ENCODE data around the gene TCF3.

DNA sequence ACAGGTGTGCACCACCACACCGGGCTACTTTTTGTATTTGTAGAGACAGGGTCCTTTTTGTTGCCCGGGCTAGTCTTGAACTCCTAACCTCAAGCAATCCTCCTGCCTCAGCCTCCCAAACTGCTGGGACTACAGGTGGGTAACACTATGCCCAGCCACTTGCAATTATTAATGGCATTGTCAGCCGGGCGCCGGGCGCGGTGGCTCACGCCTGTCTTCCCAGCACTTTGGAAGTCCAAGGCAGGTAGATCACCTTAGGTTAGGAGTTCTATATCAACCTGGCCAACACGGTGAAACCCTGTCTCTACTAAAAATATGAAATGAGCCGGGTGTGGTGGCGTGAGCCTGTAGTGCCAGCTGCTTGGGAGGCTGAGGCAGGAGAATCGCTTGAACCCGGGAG, 81.6 kb downstream of the TCF3 start:
- TF ChIP-seq, protein P1, sequence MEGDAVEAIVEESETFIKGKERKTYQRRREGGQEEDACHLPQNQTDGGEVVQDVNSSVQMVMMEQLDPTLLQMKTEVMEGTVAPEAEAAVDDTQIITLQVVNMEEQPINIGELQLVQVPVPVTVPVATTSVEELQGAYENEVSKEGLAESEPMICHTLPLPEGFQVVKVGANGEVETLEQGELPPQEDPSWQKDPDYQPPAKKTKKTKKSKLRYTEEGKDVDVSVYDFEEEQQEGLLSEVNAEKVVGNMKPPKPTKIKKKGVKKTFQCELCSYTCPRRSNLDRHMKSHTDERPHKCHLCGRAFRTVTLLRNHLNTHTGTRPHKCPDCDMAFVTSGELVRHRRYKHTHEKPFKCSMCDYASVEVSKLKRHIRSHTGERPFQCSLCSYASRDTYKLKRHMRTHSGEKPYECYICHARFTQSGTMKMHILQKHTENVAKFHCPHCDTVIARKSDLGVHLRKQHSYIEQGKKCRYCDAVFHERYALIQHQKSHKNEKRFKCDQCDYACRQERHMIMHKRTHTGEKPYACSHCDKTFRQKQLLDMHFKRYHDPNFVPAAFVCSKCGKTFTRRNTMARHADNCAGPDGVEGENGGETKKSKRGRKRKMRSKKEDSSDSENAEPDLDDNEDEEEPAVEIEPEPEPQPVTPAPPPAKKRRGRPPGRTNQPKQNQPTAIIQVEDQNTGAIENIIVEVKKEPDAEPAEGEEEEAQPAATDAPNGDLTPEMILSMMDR (conservative IDR thresholded peaks at IDR 0.05; ENCODE audit: low read length) = no peak
- no peak for TF ChIP-seq EZH2phosphoT487 (IDR thresholded peaks at IDR 0.05; ENCODE audit: borderline replicate concordance, low read depth, low read length)
